Measurements from ENCODE around the gene PCCA. TPM values are rescaled to one million over a fixed set of nuclear protein-coding genes. Genes with fewer than 3 reads are reported as not detected.
A peak's percentile ranks its signal among the peaks of the same experiment; 100 is the strongest.

PCCA gene
- total and polyA plus RNA-seq, 4 donors: 30.1 to 160 (median 76.3) TPM

- Histone ChIP-seq H3K36me3 (ENCODE audit: control insufficient read depth in 4 of 4, insufficient read depth in 3 of 4, low read depth in 1 of 4, low read length in 3 of 4) (peaks cover 2 to 5% (median 4%) of the 10 kb centered on the region in 4 donors), H3K9me3 (ENCODE audit: control insufficient read depth in 4 of 4, low read length in 3 of 4) (no peaks in the 10 kb centered on the region), H3K27me3 (ENCODE audit: control insufficient read depth in 4 of 4, insufficient read depth in 4 of 4, low read length in 3 of 4) (no peaks in the 10 kb centered on the region), H3K27ac (ENCODE audit: low read depth in 1 of 2, low read length in 2 of 2) (no peak overlapping the region), H3K9ac (ENCODE audit: low read depth in 1 of 2, low read length in 2 of 2) (no peak overlapping the region), H3K4me3 (ENCODE audit: low read depth in 1 of 3, low read length in 3 of 3) (no peak overlapping the region), H3K4me1 (ENCODE audit: control insufficient read depth in 4 of 4, insufficient read depth in 4 of 4, low read length in 3 of 4) (peaks cover 5 to 20% (median 12%) of the 10 kb centered on the region in 4 donors)
- 73% methylated on average over 5 of the region's 5 CpGs for WGBS
- DNase-seq (ENCODE audit: low spot score): no peak
- no peak for TF ChIP-seq ATF3 (IDR thresholded peaks at IDR 0.05)
- TF ChIP-seq FOXA2 (IDR thresholded peaks at IDR 0.05): no peak
- TF ChIP-seq REST (IDR thresholded peaks at IDR 0.05): no peak
- no peak for TF ChIP-seq ZBTB33 (IDR thresholded peaks at IDR 0.05)
- no peak for TF ChIP-seq FOXA1 (IDR thresholded peaks at IDR 0.05)
These were observed 345.3 kb downstream of the PCCA start for GRCh38 chr13:100434010-100434763.

GRCh38 chr13:100436099-100436498, 347.2 kb downstream of the PCCA start:
- H3K27ac ChIP-seq (ENCODE audit: low read depth in 1 of 2, low read length in 2 of 2): peak overlapping the region; percentile 43 to 48
- DNase-seq (ENCODE audit: low spot score): no peak
- 41% methylated on average over 4 of the region's 4 CpGs for WGBS

More at GRCh38 chr13:100436099-100436498, 347.2 kb downstream of the PCCA start:
- Histone ChIP-seq H3K9me3 (ENCODE audit: control insufficient read depth in 4 of 4, low read length in 3 of 4) (no peaks in the 10 kb centered on the region), H3K27me3 (ENCODE audit: control insufficient read depth in 4 of 4, insufficient read depth in 4 of 4, low read length in 3 of 4) (no peaks in the 10 kb centered on the region), H3K4me1 (ENCODE audit: control insufficient read depth in 4 of 4, insufficient read depth in 4 of 4, low read length in 3 of 4) (peaks cover 5 to 25% (median 17%) of the 10 kb centered on the region in 4 donors), H3K36me3 (ENCODE audit: control insufficient read depth in 4 of 4, insufficient read depth in 3 of 4, low read depth in 1 of 4, low read length in 3 of 4) (peaks cover 0 to 2% (median under 1%) of the 10 kb centered on the region in 4 donors), H3K4me3 (ENCODE audit: low read depth in 1 of 3, low read length in 3 of 3) (peak overlapping the region in 2 of 3 donors; percentile 6 to 15), H3K9ac (ENCODE audit: low read depth in 1 of 2, low read length in 2 of 2) (no peak overlapping the region)
- TF ChIP-seq RXRA (IDR thresholded peaks at IDR 0.05) (peak; percentile 71 to 75), ATF3 (IDR thresholded peaks at IDR 0.05) (peak; percentile 54), HNF4A (conservative IDR thresholded peaks at IDR 0.05) (peak; percentile 87 to 93), JUND (IDR thresholded peaks at IDR 0.05) (peak; percentile 43 to 57), SP1 (IDR thresholded peaks at IDR 0.05) (peak; percentile 92), FOXA1 (IDR thresholded peaks at IDR 0.05) (peak; percentile 70), TAF1 (conservative IDR thresholded peaks at IDR 0.05) (no peak), REST (IDR thresholded peaks at IDR 0.05) (peak; percentile 86), FOXA2 (IDR thresholded peaks at IDR 0.05) (peak; percentile 86), NR2F2 (IDR thresholded peaks at IDR 0.05) (peak; percentile 78), MAX (IDR thresholded peaks at IDR 0.05) (no peak), EGR1 (IDR thresholded peaks at IDR 0.05; ENCODE audit: low read depth in 2 of 2) (no peak), RAD21 (IDR thresholded peaks at IDR 0.05) (peak in 1 of 2 donors; percentile 44), HNF4G (IDR thresholded peaks at IDR 0.05) (peak; percentile 85), ZBTB33 (IDR thresholded peaks at IDR 0.05) (no peak), YY1 (IDR thresholded peaks at IDR 0.05) (peak; percentile 45)

All from liver (tissue), 9 donors.